ENCODE results near the gene CORIN. TPM values are rescaled to one million over a fixed set of nuclear protein-coding genes. Genes with fewer than 3 reads are reported as not detected.

Gene CORIN
- total and polyA plus RNA-seq, 2 donors (not counting 3 experiments of a cell fraction or from before 2014, with no cell fraction given), result 0.07 to 0.40 TPM

GRCh38 chr4:47612116-47613023 lies 225.5 kb downstream of the CORIN start:
- no peak for DNase-seq (ENCODE audit: low read depth, low spot score)
- ChIA-PET POLR2A (no interaction called here), CTCF (no interaction called here)
- Histone ChIP-seq H2AFZ (ENCODE audit: low read depth, low read length) (no peak overlapping the region), H3K4me3 (replicated peaks in 1 of 3; ENCODE audit: insufficient read depth in 1 of 3, low read depth in 1 of 3, low read length in 3 of 3) (no peak overlapping the region), H3K9me3 (replicated peaks; ENCODE audit: control insufficient read depth, insufficient read depth, low read length) (no peaks in the 10 kb centered on the region), H3K9ac (replicated peaks; ENCODE audit: extremely low read depth, insufficient read depth, low read length) (no peak overlapping the region), H3K9me1 (replicated peaks; ENCODE audit: control insufficient read depth, extremely low read depth, insufficient read depth, low read length) (no peaks in the 10 kb centered on the region), H3K79me2 (ENCODE audit: control insufficient read depth, insufficient read depth, low read length) (no peaks in the 10 kb centered on the region), H4K20me1 (replicated peaks; ENCODE audit: control insufficient read depth, extremely low read depth, insufficient read depth, low read length) (no peaks in the 10 kb centered on the region), H3K4me1 (ENCODE audit: control insufficient read depth, extremely low read depth, insufficient read depth, low read length) (no peaks in the 10 kb centered on the region), H3K27ac (ENCODE audit: insufficient read depth, low read depth, low read length) (no peak overlapping the region), H3K36me3 (ENCODE audit: control insufficient read depth in 2 of 2, extremely low read depth in 1 of 2, insufficient read depth in 2 of 2, low read length in 2 of 2) (no peaks in the 10 kb centered on the region), H3K27me3 (ENCODE audit: control insufficient read depth in 2 of 2, insufficient read depth in 2 of 2, low read length in 2 of 2) (peaks cover 0 to 2% of the 10 kb centered on the region in 2 experiments), H3K4me2 (ENCODE audit: insufficient read depth, low read length) (no peak overlapping the region)
- no TSS peak for BruUV-seq (replicated peaks)
- FAIRE-seq, result no peak
- intact Hi-C loops (cut with micrococcal nuclease) (no loop called here), dilution Hi-C loops (cut with MboI; ENCODE audit: extremely low pct_ligation_motif_present, low sequenced_read_pairs) (no loop called here)
- no peak for TF ChIP-seq EZH2 (IDR thresholded peaks at IDR 0.05; ENCODE audit: borderline replicate concordance, low read depth, low read length, severe bottlenecking)
- no peak for TF ChIP-seq CTCF (IDR thresholded peaks at IDR 0.05; ENCODE audit: extremely low read depth in 1 of 2, insufficient read depth in 1 of 2, low read depth in 1 of 2, low read length in 2 of 2)
- no peak for TF ChIP-seq GATA2 (IDR thresholded peaks at IDR 0.05; ENCODE audit: insufficient read depth, insufficient read length, low read depth, low read length)
- no peak for TF ChIP-seq POLR2AphosphoS5 (IDR thresholded peaks at IDR 0.05; ENCODE audit: insufficient read depth, low read depth, low read length)
- no peak for TF ChIP-seq FOS (IDR thresholded peaks at IDR 0.05; ENCODE audit: borderline replicate concordance, insufficient read depth, low read length)
- TF ChIP-seq MYC (IDR thresholded peaks at IDR 0.05; ENCODE audit: low read depth, low read length), result no peak
- TF ChIP-seq JUN (IDR thresholded peaks at IDR 0.05; ENCODE audit: borderline replicate concordance, insufficient read depth, insufficient read length, low read depth), result no peak
- TF ChIP-seq MAX (IDR thresholded peaks at IDR 0.05; ENCODE audit: insufficient read depth, insufficient read length), result no peak
- TF ChIP-seq POLR2A (IDR thresholded peaks at IDR 0.05; ENCODE audit: low read depth, low read length), result no peak
